RWPE1 (cell line): ENCODE data around the gene MTHFD1L.

Experiments
- CTCF ChIA-PET: fragments of 350-600 bp; sonication (Branson Sonifier 250); formaldehyde crosslinking; extraction: SDS; loops from one replicate; lab custom pipeline; 2021; lab: Yijun Ruan, JAX
- POLR2A ChIA-PET: fragments of 400-600 bp; formaldehyde crosslinking; extraction: SDS; loops from one replicate; lab custom pipeline; 2020; ENCODE audit warnings: antibody characterized with exemption; ENCODE audit not compliant: low non-redundant PET; lab: Yijun Ruan, JAX
- DNase-seq: peaks from one replicate; pipeline ENCODE4 v3.0.0; 2012; ENCODE audit warnings: low spot score
- H3K27ac ChIP-seq: fragments of 450-650 bp; 2 replicates; pipeline ENCODE4 v1.5.1; 2017
- TF ChIP-seq, protein P1 (sequence below): fragments of 450-650 bp; conservative IDR thresholded peaks from 2 replicates; pipeline ENCODE4 v1.5.1; 2017; ENCODE audit warnings: low read depth, mild to moderate bottlenecking

MTHFD1L gene

DNA sequence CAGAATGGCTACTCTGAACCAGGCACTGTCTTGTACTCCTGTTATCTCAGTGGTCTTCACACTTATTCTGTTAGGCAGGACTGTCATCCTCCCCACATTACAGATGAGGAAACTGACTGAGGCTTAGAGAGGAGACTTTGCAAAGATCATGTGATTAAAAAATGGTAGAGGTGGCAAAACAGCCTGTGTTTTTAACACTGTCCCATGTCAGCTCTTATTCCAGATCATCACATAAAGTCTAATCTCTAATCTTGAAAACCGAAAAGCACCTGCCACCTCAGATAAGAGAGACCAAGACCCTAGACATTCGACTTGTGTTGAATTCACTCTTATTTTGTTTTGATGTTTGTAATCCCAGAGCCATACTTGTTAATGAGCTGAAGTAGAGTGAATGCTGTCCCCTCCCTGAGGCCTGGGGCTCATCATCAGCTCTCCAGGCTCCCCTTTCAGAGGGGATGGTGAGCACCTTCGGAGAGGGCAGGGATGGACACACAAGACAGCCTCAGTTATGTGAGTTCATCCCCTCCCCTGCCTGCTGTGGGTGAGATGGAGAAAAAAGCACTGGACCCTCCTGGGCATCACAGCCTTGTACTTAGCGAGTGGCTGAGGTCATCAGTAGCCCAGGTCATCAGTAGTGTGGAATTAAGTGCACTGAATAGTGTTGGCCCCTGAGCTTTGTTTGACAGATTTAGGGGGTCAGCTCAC is 30.6 kb downstream of the MTHFD1L start:
- H3K27ac ChIP-seq = no peak overlapping the region
- CTCF ChIA-PET = no interaction called here

DNA sequence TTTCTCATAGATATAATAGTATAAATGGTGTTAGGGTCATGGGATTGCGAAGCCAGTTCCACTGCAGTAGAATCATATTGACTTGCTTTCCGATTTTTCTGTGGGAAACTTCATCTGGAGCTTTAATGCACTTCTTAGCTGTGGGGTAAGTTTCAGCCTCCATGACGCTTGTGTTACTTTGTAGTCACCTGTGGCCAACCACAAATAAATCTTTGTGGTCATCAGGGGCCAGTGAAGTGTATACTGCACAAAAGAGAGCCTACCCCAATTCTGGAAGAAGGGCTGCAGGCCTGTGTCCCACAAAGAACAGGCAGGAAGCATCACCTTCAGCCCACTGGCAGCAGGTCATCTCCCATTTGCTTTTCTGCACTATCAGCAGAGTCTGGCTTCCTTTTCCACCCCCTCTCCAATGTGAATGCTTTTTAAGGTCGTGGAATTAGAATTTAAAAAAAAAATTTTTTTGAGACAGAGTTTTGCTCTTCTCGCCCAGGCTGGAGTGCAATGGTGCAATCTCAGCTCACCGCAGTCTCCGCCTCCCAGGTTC is 32.0 kb downstream of the MTHFD1L start:
- CTCF ChIA-PET = no interaction called here

More for the DNA sequence above, 30.6 kb downstream of the MTHFD1L start:
- TF ChIP-seq, protein P1, sequence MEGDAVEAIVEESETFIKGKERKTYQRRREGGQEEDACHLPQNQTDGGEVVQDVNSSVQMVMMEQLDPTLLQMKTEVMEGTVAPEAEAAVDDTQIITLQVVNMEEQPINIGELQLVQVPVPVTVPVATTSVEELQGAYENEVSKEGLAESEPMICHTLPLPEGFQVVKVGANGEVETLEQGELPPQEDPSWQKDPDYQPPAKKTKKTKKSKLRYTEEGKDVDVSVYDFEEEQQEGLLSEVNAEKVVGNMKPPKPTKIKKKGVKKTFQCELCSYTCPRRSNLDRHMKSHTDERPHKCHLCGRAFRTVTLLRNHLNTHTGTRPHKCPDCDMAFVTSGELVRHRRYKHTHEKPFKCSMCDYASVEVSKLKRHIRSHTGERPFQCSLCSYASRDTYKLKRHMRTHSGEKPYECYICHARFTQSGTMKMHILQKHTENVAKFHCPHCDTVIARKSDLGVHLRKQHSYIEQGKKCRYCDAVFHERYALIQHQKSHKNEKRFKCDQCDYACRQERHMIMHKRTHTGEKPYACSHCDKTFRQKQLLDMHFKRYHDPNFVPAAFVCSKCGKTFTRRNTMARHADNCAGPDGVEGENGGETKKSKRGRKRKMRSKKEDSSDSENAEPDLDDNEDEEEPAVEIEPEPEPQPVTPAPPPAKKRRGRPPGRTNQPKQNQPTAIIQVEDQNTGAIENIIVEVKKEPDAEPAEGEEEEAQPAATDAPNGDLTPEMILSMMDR = no peak
- POLR2A ChIA-PET = no interaction called here
- no peak for DNase-seq

DNA sequence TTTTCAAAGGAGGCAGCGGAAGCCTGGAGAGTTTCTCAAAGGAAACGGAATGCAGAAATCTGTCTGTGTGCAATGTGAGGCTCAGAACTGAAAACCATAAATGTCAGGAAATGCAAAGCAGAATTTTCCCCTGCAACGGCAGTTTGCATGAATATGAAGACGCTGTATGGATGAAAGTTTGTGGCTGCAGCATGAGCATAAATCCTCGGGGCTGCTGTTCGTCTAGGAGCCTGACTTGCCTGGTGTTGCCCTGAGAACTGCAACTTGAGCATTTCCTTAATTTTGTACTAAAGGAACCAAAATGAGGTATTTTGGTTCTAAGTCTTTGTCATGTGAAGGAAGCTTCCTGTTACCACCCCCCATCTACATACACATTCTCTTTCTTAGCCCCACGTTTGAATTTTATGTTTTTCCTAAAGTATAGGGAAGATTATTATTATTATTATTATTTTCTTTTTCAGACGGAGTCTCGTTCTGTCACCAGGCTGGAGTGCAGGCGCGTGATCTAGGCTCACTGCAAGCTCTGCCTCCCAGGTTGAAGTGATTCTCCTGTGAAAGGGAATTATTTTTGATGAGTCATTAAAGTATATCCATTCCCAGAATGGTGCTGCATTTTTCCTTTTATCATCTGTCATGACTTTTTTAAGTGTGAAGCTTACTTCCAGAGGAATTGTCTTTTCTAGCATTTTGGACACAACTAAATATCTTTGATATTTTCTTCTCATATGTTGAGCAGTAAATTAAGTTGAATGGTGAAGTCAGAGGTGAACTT is 33.1 kb downstream of the MTHFD1L start:
- no peak overlapping the region for H3K27ac ChIP-seq
- TF ChIP-seq, protein P1 = no peak
- CTCF ChIA-PET = interaction anchor here (0.5 kb wide), 1 partner anchor 11 kb away, joined by 4 read pairs; no protein-coding TSS in a partner anchor
- POLR2A ChIA-PET = no interaction called here
- no peak for DNase-seq

More for the DNA sequence above, 32.0 kb downstream of the MTHFD1L start:
- no peak for DNase-seq
- POLR2A ChIA-PET = no interaction called here
- TF ChIP-seq, protein P1 = no peak
- H3K27ac ChIP-seq = no peak overlapping the region

DNA sequence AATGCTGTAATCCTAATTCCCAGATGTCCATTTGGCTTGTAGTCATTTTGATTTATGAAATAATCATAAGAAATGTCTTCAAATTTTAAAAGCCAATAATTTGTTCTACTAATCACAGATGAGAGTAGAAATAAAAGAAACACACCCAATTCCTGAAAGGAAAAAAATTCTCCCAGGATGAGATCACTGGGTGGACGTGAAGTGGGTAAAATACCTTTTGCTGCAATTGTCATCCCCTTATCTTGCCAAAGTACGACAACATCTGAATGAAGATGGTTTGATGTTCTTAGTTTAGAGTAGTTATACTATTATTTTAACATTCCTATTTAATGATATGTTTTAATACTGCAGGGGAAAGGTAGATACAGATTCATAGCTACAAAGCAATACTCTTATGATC is 33.7 kb downstream of the MTHFD1L start:
- POLR2A ChIA-PET = no interaction called here
- H3K27ac ChIP-seq = no peak overlapping the region
- CTCF ChIA-PET = no interaction called here
- TF ChIP-seq, protein P1 = no peak
- DNase-seq = no peak

DNA sequence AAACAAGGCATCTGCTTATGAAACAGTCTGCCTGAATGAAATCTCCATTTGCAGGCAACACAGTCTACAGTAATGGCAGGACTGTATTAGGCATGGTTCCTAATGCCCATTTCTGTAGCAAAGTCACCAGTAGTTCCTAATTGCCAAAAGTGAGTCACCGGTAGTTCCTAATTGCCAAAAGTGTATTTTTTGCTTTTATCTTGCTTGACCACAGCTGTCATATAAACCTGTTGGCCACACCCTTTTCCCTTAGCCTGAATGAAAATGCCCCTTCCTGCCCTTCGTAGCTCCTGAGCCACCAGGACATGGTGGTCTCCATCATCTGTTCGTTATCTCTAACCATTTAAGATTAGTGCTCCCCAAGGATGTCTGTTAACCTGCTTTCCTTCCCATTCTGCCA is 34.5 kb downstream of the MTHFD1L start:
- H3K27ac ChIP-seq = no peak overlapping the region
- TF ChIP-seq, protein P1 = no peak
- DNase-seq = no peak
- CTCF ChIA-PET = interaction anchor here (0.5 to 0.6 kb wide), 2 partner anchors 10 to 22 kb away, joined by 3 to 4 read pairs; no protein-coding TSS in a partner anchor
- POLR2A ChIA-PET = no interaction called here

DNA sequence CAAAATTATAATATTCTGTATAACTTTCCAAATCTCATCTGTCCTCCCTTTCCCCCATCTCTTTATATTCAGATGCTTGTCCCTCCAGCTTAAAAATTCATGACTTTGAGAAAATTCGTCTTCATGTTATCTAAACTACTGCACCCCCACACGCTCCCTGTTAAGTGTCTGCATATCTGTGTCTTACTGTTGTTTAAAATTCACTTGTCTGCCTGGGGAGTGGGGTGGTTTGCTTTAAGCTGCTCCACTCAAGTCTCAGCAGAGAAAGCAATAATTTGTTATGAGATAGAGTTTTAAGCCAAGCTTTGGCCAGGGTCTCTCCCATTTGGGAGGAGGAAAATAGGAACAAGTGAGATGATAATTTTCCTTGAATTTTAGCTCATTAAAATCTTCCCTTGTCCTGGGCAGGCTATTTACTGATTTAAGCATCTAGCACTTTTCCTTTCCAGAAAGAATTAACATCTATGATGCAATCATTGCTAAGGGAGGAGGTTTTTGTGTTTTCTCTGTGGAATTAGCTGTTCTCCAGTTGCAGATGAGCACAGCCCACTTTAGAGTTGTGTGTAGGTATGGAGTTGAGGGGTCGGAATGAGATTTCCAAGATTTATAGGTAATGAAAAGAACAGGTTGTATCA is 36.8 kb downstream of the MTHFD1L start:
- ChIA-PET CTCF (interaction anchor here (0.6 to 0.9 kb wide), 2 partner anchors 19 to 29 kb away, joined by 3 read pairs; no protein-coding TSS in a partner anchor), POLR2A (no interaction called here)
- H3K27ac ChIP-seq = no peak overlapping the region
- no peak for DNase-seq
- TF ChIP-seq, protein P1 = no peak
